H9 (cell line): ENCODE results near the gene ZNF587. TPM values are rescaled to one million over a fixed set of nuclear protein-coding genes. Genes with fewer than 3 reads are reported as not detected.

Experiments used
- DNase-seq: peaks from one replicate; pipeline ENCODE4 v3.0.0-alpha.2; 2017
- H2AFZ ChIP-seq: one replicate; pipeline ENCODE4 v1.6.1; 2013; ENCODE audit warnings: mild to moderate bottlenecking, low read length, control low read depth, moderate library complexity
- H2AK5ac ChIP-seq: 2 replicates; pipeline ENCODE4 v1.6.1; 2013; ENCODE audit warnings: low read length, control low read depth, mixed read lengths; ENCODE audit not compliant: insufficient read length
- H2BK120ac ChIP-seq: one replicate; pipeline ENCODE4 v1.6.1; 2013; ENCODE audit warnings: low read depth, mild to moderate bottlenecking, low read length, control low read depth, inconsistent platforms; ENCODE audit not compliant: poor library complexity, severe bottlenecking
- H2BK12ac ChIP-seq: 2 replicates; pipeline ENCODE4 v1.6.1; 2013; ENCODE audit warnings: low read length, control low read depth, mixed read lengths, low read depth; ENCODE audit not compliant: insufficient read length
- H2BK15ac ChIP-seq: 2 replicates; pipeline ENCODE4 v1.6.1; 2013; ENCODE audit warnings: low read depth, low read length, control low read depth
- H2BK20ac ChIP-seq: one replicate; pipeline ENCODE4 v1.6.1; 2013; ENCODE audit warnings: low read depth, mild to moderate bottlenecking, low read length, control low read depth, inconsistent platforms; ENCODE audit not compliant: poor library complexity, severe bottlenecking
- H2BK5ac ChIP-seq: 2 replicates; pipeline ENCODE4 v1.6.1; 2013; ENCODE audit warnings: low read length, control low read depth, mixed read lengths; ENCODE audit not compliant: insufficient read length
- H3K14ac ChIP-seq: 2 replicates; pipeline ENCODE4 v1.6.1; 2013; ENCODE audit warnings: low read length, control low read depth; ENCODE audit not compliant: insufficient read depth
- H3K18ac ChIP-seq: 2 replicates; pipeline ENCODE4 v1.6.1; 2013; ENCODE audit warnings: low read depth, mild to moderate bottlenecking, mixed read lengths, low read length, control low read depth; ENCODE audit not compliant: insufficient read length
- H3K23ac ChIP-seq: 2 replicates; pipeline ENCODE4 v1.6.1; 2013; ENCODE audit warnings: low read length, control low read depth, mixed read lengths, low read depth; ENCODE audit not compliant: insufficient read length
- H3K23me2 ChIP-seq: 2 replicates; pipeline ENCODE4 v1.6.1; 2013; ENCODE audit warnings: low read depth, mild to moderate bottlenecking, mixed read lengths, low read length, control low read depth; ENCODE audit not compliant: insufficient read length, poor library complexity, severe bottlenecking
- H3K27ac ChIP-seq: 2 replicates; pipeline ENCODE4 v1.5.1; 2013; ENCODE audit warnings: low read length, control low read depth, mixed read lengths, low read depth; ENCODE audit not compliant: insufficient read length
- H3K27me3 ChIP-seq: 2 replicates; pipeline ENCODE4 v1.6.1; 2013; ENCODE audit warnings: low read length, control low read depth, inconsistent platforms; ENCODE audit not compliant: insufficient read depth
- H3K4ac ChIP-seq: 2 replicates; pipeline ENCODE4 v1.6.1; 2013; ENCODE audit warnings: low read depth, mild to moderate bottlenecking, control low read depth, inconsistent platforms, low read length, moderate library complexity
- H3K4me1 ChIP-seq: 2 replicates; pipeline ENCODE4 v1.6.1; 2013; ENCODE audit warnings: low read length, control low read depth, inconsistent platforms; ENCODE audit not compliant: insufficient read depth
- H3K4me2 ChIP-seq: 2 replicates; pipeline ENCODE4 v1.6.1; 2013; ENCODE audit warnings: low read length, control low read depth, mixed read lengths; ENCODE audit not compliant: insufficient read length, insufficient read depth
- H3K56ac ChIP-seq: 2 replicates; pipeline ENCODE4 v1.6.1; 2013; ENCODE audit warnings: low read depth, mild to moderate bottlenecking, mixed read lengths, low read length, control low read depth; ENCODE audit not compliant: insufficient read length
- H3K79me1 ChIP-seq: 2 replicates; pipeline ENCODE4 v1.6.1; 2013; ENCODE audit warnings: low read depth, mild to moderate bottlenecking, moderate library complexity, low read length, control low read depth, inconsistent platforms; ENCODE audit not compliant: insufficient read depth, poor library complexity, severe bottlenecking
- H3K79me2 ChIP-seq: 2 replicates; pipeline ENCODE4 v1.6.1; 2013; ENCODE audit warnings: low read length, control low read depth, inconsistent platforms; ENCODE audit not compliant: insufficient read depth
- H3K9ac ChIP-seq: 2 replicates; pipeline ENCODE4 v1.6.1; 2013; ENCODE audit warnings: low read length, control low read depth, mixed read lengths; ENCODE audit not compliant: insufficient read length; ENCODE audit errors: extremely low read depth
- H3K9me3 ChIP-seq: one replicate; pipeline ENCODE4 v1.6.1; 2013; ENCODE audit warnings: low read depth, low read length, inconsistent platforms; ENCODE audit not compliant: control insufficient read depth
- H3T11ph ChIP-seq: one replicate; pipeline ENCODE4 v1.6.1; 2013; ENCODE audit warnings: mild to moderate bottlenecking, low read length, control low read depth, inconsistent platforms
- H4K20me1 ChIP-seq: one replicate; pipeline ENCODE4 v1.6.1; 2013; ENCODE audit not compliant: control insufficient read depth, insufficient read length, insufficient read depth
- H4K5ac ChIP-seq: 2 replicates; pipeline ENCODE4 v1.6.1; 2013; ENCODE audit warnings: low read depth, mild to moderate bottlenecking, mixed read lengths, low read length, control low read depth; ENCODE audit not compliant: insufficient read length
- H4K8ac ChIP-seq: replicated peaks from 2 replicates; pipeline ENCODE4 v1.6.1; 2013; ENCODE audit warnings: low read length, control low read depth, mixed read lengths, low read depth; ENCODE audit not compliant: insufficient read length
- H4K91ac ChIP-seq: 2 replicates; pipeline ENCODE4 v1.6.1; 2013; ENCODE audit warnings: low read depth, mild to moderate bottlenecking, moderate library complexity, mixed read lengths, low read length, control low read depth; ENCODE audit not compliant: insufficient read length
- H3K27ac Mint-ChIP-seq, 3 experiments: 2 replicates in 2 of 3; 3 replicates in 1 of 3; pipeline ENCODE4 v1.8.0; 2020 to 2021; ENCODE audit warnings: mixed read lengths in 3 of 3, mild to moderate bottlenecking in 1 of 3, moderate library complexity in 1 of 3
- H3K27me3 Mint-ChIP-seq: 2 replicates; pipeline ENCODE4 v1.8.0; 2021; ENCODE audit warnings: low read depth, mild to moderate bottlenecking, moderate library complexity, mixed read lengths
- H3K36me3 Mint-ChIP-seq, 3 experiments: 2 replicates in 2 of 3; 3 replicates in 1 of 3; pipeline ENCODE4 v1.8.0; 2020 to 2021; ENCODE audit warnings: low read depth in 3 of 3, mixed read lengths in 3 of 3; ENCODE audit not compliant: insufficient read depth in 1 of 3
- H3K4me1 Mint-ChIP-seq, 2 experiments: 2 replicates each; pipeline ENCODE4 v1.8.0; 2020; ENCODE audit warnings: mixed read lengths in 2 of 2
- H3K4me3 Mint-ChIP-seq, 2 experiments: 2 replicates in 1 of 2; 3 replicates in 1 of 2; pipeline ENCODE4 v1.8.0; 2020 to 2021; ENCODE audit warnings: mild to moderate bottlenecking in 2 of 2, mixed read lengths in 2 of 2, moderate library complexity in 1 of 2
- H3K9me3 Mint-ChIP-seq, 2 experiments: 2 replicates in 1 of 2; 3 replicates in 1 of 2; pipeline ENCODE4 v1.8.0; 2020; ENCODE audit warnings: mild to moderate bottlenecking in 2 of 2, mixed read lengths in 2 of 2, moderate library complexity in 1 of 2
- CTCF ChIP-seq: fragments of 200-600 bp; sonication (generic); conservative IDR thresholded peaks from 3 replicates; pipeline ENCODE4 v1.8.0; 2021; ENCODE audit warnings: antibody characterized with exemption, mild to moderate bottlenecking
- WGBS: extraction: QIAGEN DNeasy Blood & Tissue Kit; methylation state at CpG from one replicate; pipeline ENCODE4 v1.1.7; 2013; ENCODE audit warnings: missing lambda C conversion rate, low lambda C conversion rate, mixed read lengths; ENCODE audit not compliant: insufficient read length; ENCODE audit errors: extremely low coverage; 5-methylcytosine and 5-hydroxymethylcytosine counted together
- total RNA-seq: library from RNA; stranded (reverse); gene quantifications from 2 replicates; pipeline ENCODE4 v1.2.1, GENCODE V29; 2021

ZNF587 gene
- total RNA-seq, 1 experiment from 2014 or later = 40.0 TPM

GRCh38 chr19:57914531-57914930, 64.9 kb downstream of the ZNF587 start:
- Histone ChIP-seq H3K23ac (no peak overlapping the region), H2BK15ac (no peak overlapping the region), H4K91ac (no peak overlapping the region), H3K79me1 (peaks cover 4% of the 10 kb centered on the region), H4K8ac (no peak overlapping the region), H2BK5ac (no peak overlapping the region), H2BK12ac (no peak overlapping the region), H3T11ph (no peak overlapping the region), H3K27me3 (no peaks in the 10 kb centered on the region), H4K5ac (no peak overlapping the region), H3K4me1 (no peaks in the 10 kb centered on the region), H2BK120ac (no peak overlapping the region), H3K4me2 (no peak overlapping the region), H4K20me1 (no peaks in the 10 kb centered on the region), H3K23me2 (no peaks in the 10 kb centered on the region), H2AFZ (no peak overlapping the region), H2BK20ac (no peak overlapping the region), H2AK5ac (no peak overlapping the region), H3K14ac (no peak overlapping the region), H3K79me2 (no peaks in the 10 kb centered on the region; the same call in 1 of the 2 replicates), H3K18ac (no peak overlapping the region), H3K27ac (no peak overlapping the region), H3K56ac (no peak overlapping the region), H3K9ac (no peak overlapping the region), H3K9me3 (no peaks in the 10 kb centered on the region), H3K4ac (no peak overlapping the region)
- no peak for TF ChIP-seq CTCF
- no CpG with 5 or more reads among the region's 3 CpGs for WGBS
- DNase-seq = no peak
- Mint-ChIP-seq H3K4me1 (peaks cover 15 to 20% of the 10 kb centered on the region in 2 experiments), H3K27ac (no peak overlapping the region), H3K36me3 (peaks cover 21 to 64% (median 48%) of the 10 kb centered on the region in 3 experiments), H3K27me3 (no peaks in the 10 kb centered on the region; the same call in 1 of the 2 replicates), H3K4me3 (peak overlapping the region; percentile 89 to 91), H3K9me3 (no peaks in the 10 kb centered on the region)

Other genes with a start within 250 kb of the ZNF587 start
- gene ZNF530, start 250.0 kb upstream of the ZNF587 start, total RNA-seq = 7.9 and 9.3 TPM in 2 replicates
- gene ZNF134, start 235.6 kb upstream of the ZNF587 start, total RNA-seq = 43.2 and 44.1 TPM in 2 replicates
- 12.9 and 14.8 TPM in 2 replicates for gene ZNF211, start 216.7 kb upstream of the ZNF587 start, total RNA-seq
- gene ZSCAN4, start 180.9 kb upstream of the ZNF587 start, total RNA-seq = not detected in 2 replicates
- gene ZNF551, start 167.9 kb upstream of the ZNF587 start, total RNA-seq = 28.7 and 30.6 TPM in 2 replicates
- 17.6 and 18.7 TPM in 2 replicates for gene ZNF154, start 140.7 kb upstream of the ZNF587 start, total RNA-seq
- 9.0 and 9.3 TPM in 2 replicates for gene ZNF671, start 122.2 kb upstream of the ZNF587 start, total RNA-seq
- gene ZNF776, start 103.0 kb upstream of the ZNF587 start, total RNA-seq = 19.7 and 22.8 TPM in 2 replicates
- gene ZNF586, start 80.2 kb upstream of the ZNF587 start, total RNA-seq = 14.8 and 17.6 TPM in 2 replicates
- 9.2 and 11.3 TPM in 2 replicates for gene ZNF552, start 34.9 kb upstream of the ZNF587 start, total RNA-seq
- 41.8 and 45.2 TPM in 2 replicates for gene ZNF587B, start 19.6 kb upstream of the ZNF587 start, total RNA-seq
- gene ZNF814, start 39.2 kb downstream of the ZNF587 start, total RNA-seq = 98.7 and 103 TPM in 2 replicates
- gene ZNF417, start 66.7 kb downstream of the ZNF587 start, total RNA-seq = 22.1 and 22.2 TPM in 2 replicates
- gene ZNF418, start 85.5 kb downstream of the ZNF587 start, total RNA-seq = 25.1 and 26.2 TPM in 2 replicates
- 11.9 and 12.3 TPM in 2 replicates for gene ZNF256, start 97.8 kb downstream of the ZNF587 start, total RNA-seq
- gene C19orf18, start 124.7 kb downstream of the ZNF587 start, total RNA-seq = 0.26 and 0.33 TPM in 2 replicates
- 13.4 and 14.1 TPM in 2 replicates for gene ZNF606, start 153.0 kb downstream of the ZNF587 start, total RNA-seq
- gene ZSCAN1, start 184.2 kb downstream of the ZNF587 start, total RNA-seq = 0.77 and 1.2 TPM in 2 replicates
- 4.7 and 5.4 TPM in 2 replicates for gene ZNF135, start 209.4 kb downstream of the ZNF587 start, total RNA-seq
- gene ZSCAN18, start 248.4 kb downstream of the ZNF587 start, total RNA-seq = 35.4 and 40.1 TPM in 2 replicates